Naive B cell (primary cell): ENCODE measurements around the gene GOLGA6L9. TPM values are rescaled to one million over a fixed set of nuclear protein-coding genes. Genes with fewer than 3 reads are reported as not detected.
"Not testable (repeated sequence)": the region's sequence is repeated elsewhere in the genome, so short reads cannot be mapped to it uniquely, and the experiment has no call there.

ENCODE experiments used
- ATAC-seq, 2 donors: fragments of 150-1000 bp; cut with Tn5 transposase; 2 replicates each; pipeline ENCODE4 v1.10.0; 2021; ENCODE audit warnings: low read depth in 2 of 2, mild to moderate bottlenecking in 2 of 2, moderate library complexity in 2 of 2
- DNase-seq: peaks from one replicate; pipeline ENCODE4 v3.0.0; 2022
- H3K27ac Mint-ChIP-seq, 6 donors: one replicate each; pipeline ENCODE4 v1.8.0; 2020 to 2022; ENCODE audit warnings: mild to moderate bottlenecking in 6 of 6, mixed read lengths in 6 of 6, moderate library complexity in 5 of 6, inconsistent platforms in 2 of 6
- H3K27me3 Mint-ChIP-seq, 3 donors: one replicate each; pipeline ENCODE4 v1.8.0; 2021 to 2022; ENCODE audit warnings: mixed read lengths in 3 of 3, mild to moderate bottlenecking in 1 of 3
- H3K36me3 Mint-ChIP-seq, 2 donors: one replicate each; pipeline ENCODE4 v1.8.0; 2020 to 2022; ENCODE audit warnings: mixed read lengths in 2 of 2, inconsistent platforms in 1 of 2, mild to moderate bottlenecking in 1 of 2
- H3K4me1 Mint-ChIP-seq, 3 donors: one replicate each; pipeline ENCODE4 v1.8.0; 2020 to 2022; ENCODE audit warnings: mixed read lengths in 3 of 3, inconsistent platforms in 1 of 3, mild to moderate bottlenecking in 1 of 3, moderate library complexity in 1 of 3
- H3K4me3 Mint-ChIP-seq, 8 donors: one replicate each; pipeline ENCODE4 v1.8.0; 2020 to 2022; ENCODE audit warnings: mild to moderate bottlenecking in 8 of 8, mixed read lengths in 8 of 8, moderate library complexity in 8 of 8, inconsistent platforms in 2 of 8
- H3K9me3 Mint-ChIP-seq, 7 donors: one replicate each; pipeline ENCODE4 v1.8.0; 2020 to 2022; ENCODE audit warnings: mixed read lengths in 7 of 7, mild to moderate bottlenecking in 5 of 7, inconsistent platforms in 2 of 7, moderate library complexity in 1 of 7
- polyA plus RNA-seq, 6 donors: library from polyadenylated mRNA; unstranded; fragments of 300-500 nt; fragmentation: Illumina TruSeq; gene quantifications; one replicate each; pipeline ENCODE4 v1.2.3, GENCODE V29; 2021; ENCODE audit warnings: low read depth in 6 of 6

Gene GOLGA6L9
- polyA plus RNA-seq, 6 donors from 2014 or later, result 0.16 to 0.86 (median 0.48) TPM; not detected in 1

DNA sequence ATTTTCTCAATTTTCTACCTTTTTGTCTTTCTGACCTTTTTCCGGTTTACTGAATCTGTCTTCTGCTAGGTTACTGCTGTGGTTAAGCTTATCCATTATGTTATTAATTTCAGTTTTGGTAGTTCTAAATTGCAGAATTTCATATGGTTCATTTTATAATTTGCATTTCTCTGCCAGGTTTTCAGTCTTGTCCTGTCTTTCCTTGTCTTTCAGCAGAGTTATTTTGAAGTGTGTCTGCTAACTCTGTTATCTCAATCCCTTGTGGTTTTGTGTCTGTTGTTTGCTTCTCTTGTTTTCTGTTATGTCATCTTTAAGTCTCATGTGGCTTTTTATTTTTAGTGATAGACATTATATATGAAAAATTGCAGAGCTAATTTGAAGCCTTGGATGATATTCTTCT is 18.0 kb upstream of the GOLGA6L9 start:
- H3K4me1 Mint-ChIP-seq, ATAC-seq, H3K36me3 Mint-ChIP-seq, DNase-seq, H3K9me3 Mint-ChIP-seq, H3K4me3 Mint-ChIP-seq, H3K27me3 Mint-ChIP-seq: not testable (repeated sequence)
- H3K27ac Mint-ChIP-seq, result peak overlapping the region in 3 of 6 donors; percentile 4 to 43 (median 6)

DNA sequence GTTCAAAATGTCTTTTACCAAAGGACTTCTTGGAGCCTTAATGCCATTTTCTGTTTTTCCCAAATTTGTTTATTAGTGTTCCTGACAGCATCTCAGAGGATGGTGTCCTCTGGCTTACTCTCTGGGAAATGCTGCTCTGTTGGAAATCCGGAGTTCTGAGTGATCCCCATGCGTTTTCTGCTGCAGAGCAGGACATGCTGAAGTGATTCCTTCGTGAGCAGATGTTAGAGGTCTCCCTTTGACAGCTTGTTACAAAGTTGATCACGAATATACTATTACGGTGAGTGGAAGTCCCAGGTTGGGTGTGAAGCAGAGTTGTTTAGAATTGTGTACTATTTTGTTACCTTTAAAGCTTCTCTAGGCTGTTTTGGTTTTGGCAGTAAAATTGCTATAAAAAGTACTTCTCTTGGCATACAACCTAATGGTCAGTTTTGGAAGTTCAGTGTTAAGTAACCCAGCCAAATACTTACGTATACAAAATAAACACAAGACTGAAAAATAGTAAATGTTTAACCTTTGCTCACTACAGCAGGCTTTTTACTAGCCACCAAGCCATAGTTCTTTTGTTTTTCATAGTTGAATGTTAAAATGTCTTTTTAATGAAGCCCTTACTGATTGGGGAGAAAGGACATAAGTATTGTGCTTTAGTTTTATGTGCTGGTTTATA is 15.0 kb upstream of the GOLGA6L9 start:
- not testable (repeated sequence) for H3K4me1 Mint-ChIP-seq, H3K9me3 Mint-ChIP-seq, H3K4me3 Mint-ChIP-seq, DNase-seq, H3K36me3 Mint-ChIP-seq, ATAC-seq, H3K27me3 Mint-ChIP-seq, H3K27ac Mint-ChIP-seq

DNA sequence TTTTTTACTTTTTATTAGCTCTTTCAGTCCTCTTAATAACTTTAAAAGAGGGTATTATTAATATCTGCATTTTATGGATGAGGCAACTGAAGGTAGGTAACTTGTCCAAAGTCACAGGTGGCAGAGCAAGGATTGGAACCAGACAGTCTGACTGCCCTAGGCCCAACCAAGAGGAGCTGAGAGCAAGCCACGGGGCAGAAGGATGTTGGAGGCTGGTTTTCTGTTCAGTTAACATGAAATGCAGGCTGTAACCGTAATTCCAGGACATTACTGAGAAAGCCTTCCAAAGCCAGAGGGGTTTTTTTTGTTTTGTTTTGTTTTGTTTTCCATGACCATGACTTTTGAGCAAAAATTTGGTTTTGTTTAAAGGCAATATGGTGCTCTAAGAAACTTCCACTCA is 9.1 kb upstream of the GOLGA6L9 start:
- not testable (repeated sequence) for H3K4me1 Mint-ChIP-seq, H3K9me3 Mint-ChIP-seq, H3K36me3 Mint-ChIP-seq, DNase-seq, ATAC-seq, H3K27me3 Mint-ChIP-seq, H3K4me3 Mint-ChIP-seq, H3K27ac Mint-ChIP-seq

DNA sequence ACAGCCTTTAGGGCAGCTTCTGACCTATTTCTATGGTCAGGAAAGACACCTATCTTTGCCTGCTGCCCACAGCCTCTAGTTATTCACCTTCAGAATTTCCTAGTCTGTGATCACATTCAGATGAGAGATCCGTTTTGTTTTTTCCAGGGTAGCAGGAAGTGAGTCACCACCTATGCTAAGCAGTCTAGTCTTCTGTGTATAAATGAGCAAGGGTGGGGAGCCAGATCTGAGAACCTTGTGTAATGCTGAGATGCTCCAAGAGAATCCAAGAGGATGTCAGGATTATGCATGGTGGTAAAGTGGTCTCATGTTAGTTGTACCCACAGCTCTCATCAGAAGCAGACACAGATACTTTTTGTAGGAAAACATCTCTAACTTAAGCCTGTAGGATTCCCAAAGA is 8.7 kb upstream of the GOLGA6L9 start:
- not testable (repeated sequence) for H3K36me3 Mint-ChIP-seq, H3K4me1 Mint-ChIP-seq, DNase-seq, ATAC-seq, H3K27ac Mint-ChIP-seq, H3K4me3 Mint-ChIP-seq, H3K9me3 Mint-ChIP-seq, H3K27me3 Mint-ChIP-seq

DNA sequence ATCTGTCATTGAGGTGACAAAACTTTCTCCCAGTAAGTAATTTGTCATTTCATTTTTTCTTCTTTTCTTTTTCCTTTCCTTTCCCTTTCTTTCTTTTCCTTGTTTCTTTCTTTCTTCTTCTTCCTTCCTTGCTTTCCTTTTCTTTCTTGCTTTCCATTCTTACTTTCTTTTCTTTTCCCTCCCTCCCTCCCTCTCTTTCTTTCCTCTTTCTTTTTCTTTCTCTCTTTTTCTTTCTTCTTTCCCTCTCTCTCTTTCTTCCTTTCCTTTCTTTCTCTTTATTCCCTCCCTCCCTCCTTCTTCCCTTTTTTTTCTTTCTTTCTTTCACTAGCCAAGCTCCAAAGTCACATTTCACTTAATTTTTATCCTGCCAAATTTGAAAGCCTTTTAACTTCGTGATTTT is 2.5 kb upstream of the GOLGA6L9 start:
- ATAC-seq, H3K4me3 Mint-ChIP-seq: not testable (repeated sequence)

DNA sequence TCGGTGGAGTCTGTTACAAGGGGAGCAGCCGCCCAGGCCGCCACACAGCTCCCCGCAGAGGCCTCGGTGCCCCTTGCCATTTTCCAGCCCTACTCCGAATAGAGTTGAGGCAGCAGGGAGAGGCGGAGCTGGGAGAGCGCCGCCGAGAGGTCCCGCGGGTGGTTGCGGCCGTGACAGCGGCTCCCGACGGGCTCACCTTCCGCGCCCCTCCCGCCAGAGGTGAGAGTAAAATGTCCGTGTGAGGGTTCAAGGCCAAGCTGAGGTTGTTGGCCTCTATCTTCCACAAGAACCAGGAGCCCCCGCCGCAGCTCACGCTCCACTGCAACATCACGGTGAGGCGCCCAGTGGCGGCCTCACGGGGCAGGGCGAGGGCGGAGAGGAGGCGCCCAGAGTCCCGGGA is 15.8 kb downstream of the GOLGA6L9 start:
- peak; percentile 31 for DNase-seq
- H3K4me3 Mint-ChIP-seq, result peak overlapping the region in 6 of 8 donors; percentile 25 to 73 (median 55)

More for the DNA sequence above, 2.5 kb upstream of the GOLGA6L9 start:
- H3K4me1 Mint-ChIP-seq, DNase-seq, H3K27ac Mint-ChIP-seq, H3K9me3 Mint-ChIP-seq, H3K27me3 Mint-ChIP-seq, H3K36me3 Mint-ChIP-seq: not testable (repeated sequence)

DNA sequence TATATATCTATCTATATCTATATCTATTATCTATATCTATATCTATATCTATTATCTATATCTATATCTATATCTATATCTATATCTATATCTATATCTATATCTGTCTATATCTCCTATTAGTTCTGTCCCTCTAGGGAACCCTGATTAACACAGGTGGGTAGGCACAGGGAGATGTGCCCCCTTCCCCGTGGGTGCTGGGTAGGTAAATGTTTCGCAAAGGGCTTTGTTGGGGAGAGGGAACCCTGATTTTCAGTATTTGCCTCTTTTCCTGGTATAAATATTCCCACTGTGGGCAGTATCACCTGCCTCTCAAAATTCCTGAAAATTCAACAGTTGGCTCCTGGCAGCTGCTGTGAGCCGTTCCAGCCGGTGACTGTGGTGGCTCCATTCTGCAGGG is 27.7 kb downstream of the GOLGA6L9 start:
- H3K4me3 Mint-ChIP-seq, H3K36me3 Mint-ChIP-seq, H3K27ac Mint-ChIP-seq, H3K4me1 Mint-ChIP-seq, DNase-seq, ATAC-seq, H3K27me3 Mint-ChIP-seq, H3K9me3 Mint-ChIP-seq: not testable (repeated sequence)

More for the DNA sequence above, 15.8 kb downstream of the GOLGA6L9 start:
- H3K9me3 Mint-ChIP-seq, ATAC-seq, H3K27ac Mint-ChIP-seq, H3K27me3 Mint-ChIP-seq, H3K36me3 Mint-ChIP-seq, H3K4me1 Mint-ChIP-seq: not testable (repeated sequence)

DNA sequence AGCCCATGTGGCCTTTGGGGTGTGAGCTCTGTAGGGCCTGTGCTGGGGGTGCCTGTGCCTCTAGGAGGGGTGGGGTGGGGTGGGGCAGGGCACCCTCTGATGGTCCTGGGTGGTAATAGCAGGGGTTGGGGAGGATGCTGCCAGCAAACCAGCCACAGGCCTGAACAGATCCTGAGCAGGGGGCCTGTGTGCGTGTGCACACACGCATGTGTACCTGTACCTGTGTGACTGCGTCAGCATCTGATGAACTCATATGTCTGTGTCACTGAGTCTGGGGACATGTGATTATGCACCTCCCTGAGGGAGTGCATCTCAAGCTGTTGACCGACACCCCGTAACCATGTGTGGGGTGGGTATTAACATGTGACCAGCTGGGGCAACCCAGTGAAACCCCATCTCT is 36.0 kb downstream of the GOLGA6L9 start:
- not testable (repeated sequence) for H3K4me1 Mint-ChIP-seq, DNase-seq, ATAC-seq, H3K27ac Mint-ChIP-seq, H3K9me3 Mint-ChIP-seq, H3K4me3 Mint-ChIP-seq, H3K36me3 Mint-ChIP-seq, H3K27me3 Mint-ChIP-seq

DNA sequence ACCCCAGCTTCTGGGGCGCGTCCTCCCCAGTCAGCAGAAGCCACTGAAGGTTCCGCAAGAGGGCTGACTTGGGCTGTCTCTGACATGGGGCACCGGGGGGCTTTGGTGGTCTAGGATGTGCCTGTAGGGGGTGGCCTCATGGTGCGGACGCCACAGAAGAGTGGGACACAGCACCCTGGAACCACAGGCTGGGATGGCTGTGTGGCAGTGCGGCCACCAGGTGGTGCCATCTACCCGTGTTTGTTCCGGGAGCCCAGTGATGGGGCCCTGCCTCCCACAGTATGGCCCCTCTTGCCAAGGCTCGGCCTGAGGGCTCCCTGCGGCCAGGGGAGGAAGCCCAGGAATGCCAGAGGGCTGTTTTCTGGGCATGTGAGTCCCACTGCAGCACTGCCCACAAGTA is 38.6 kb downstream of the GOLGA6L9 start:
- not testable (repeated sequence) for H3K27me3 Mint-ChIP-seq, H3K9me3 Mint-ChIP-seq, H3K36me3 Mint-ChIP-seq

DNA sequence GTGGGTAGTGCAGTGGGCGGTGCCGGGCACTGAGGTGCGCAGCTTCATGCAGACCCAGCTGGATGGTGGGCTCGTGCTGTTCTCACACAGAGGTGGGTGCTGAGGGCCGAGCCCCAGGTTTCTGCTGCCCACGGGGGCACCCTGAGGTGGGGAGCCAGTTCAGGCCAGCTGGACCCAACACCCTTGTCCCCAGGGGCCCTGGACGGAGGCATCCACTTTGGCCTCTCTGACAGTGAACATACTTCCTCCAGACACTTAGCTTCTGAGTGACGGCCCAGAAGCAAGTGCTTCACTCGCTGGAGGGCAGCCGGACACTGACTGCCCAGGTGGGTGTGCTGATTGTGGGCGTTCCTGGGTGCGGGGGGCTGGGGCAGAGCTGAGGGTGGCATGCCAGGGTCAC is 39.8 kb downstream of the GOLGA6L9 start:
- not testable (repeated sequence) for H3K4me3 Mint-ChIP-seq, H3K27me3 Mint-ChIP-seq, ATAC-seq, DNase-seq, H3K4me1 Mint-ChIP-seq, H3K9me3 Mint-ChIP-seq, H3K27ac Mint-ChIP-seq, H3K36me3 Mint-ChIP-seq

More for the DNA sequence above, 38.6 kb downstream of the GOLGA6L9 start:
- not testable (repeated sequence) for H3K27ac Mint-ChIP-seq, DNase-seq, H3K4me1 Mint-ChIP-seq, H3K4me3 Mint-ChIP-seq
- peak; percentile 91 to 98 for ATAC-seq

DNA sequence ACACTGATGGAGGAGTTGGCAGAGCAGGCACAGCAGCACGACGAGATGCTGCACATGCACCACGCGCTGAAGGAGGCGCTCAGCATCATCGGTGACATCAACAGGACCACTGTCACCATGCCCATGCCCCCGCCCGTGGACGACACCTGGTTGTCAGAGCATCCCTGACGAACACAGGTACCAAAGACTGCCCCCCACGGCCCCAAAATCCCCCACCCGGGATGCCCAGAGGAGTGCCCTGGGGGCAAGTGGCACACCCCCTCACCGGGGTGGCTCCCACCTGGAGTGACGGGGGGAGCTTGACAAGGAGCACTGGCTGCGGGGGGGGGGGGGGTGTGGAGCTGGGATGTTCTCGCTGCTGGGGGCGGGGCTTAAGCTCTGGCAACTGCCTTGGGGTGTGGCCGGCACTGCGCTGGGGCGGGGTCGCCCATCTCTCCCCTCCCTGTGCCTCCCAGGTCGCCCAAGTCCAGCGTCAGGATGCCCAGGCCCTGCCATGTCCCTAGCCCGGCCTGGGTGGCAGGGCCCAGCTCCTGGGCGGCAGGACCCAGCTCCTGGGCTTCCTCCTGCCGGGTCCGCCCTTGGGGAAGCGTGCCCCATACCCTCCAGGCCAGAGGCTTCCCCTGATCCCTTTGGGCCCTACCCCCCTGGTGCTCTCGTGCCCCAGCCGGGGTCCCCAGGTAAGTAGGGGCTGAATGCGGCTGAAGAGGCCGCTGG is 42.8 kb downstream of the GOLGA6L9 start:
- H3K36me3 Mint-ChIP-seq, ATAC-seq, H3K9me3 Mint-ChIP-seq, H3K27ac Mint-ChIP-seq, H3K4me1 Mint-ChIP-seq, H3K4me3 Mint-ChIP-seq, DNase-seq, H3K27me3 Mint-ChIP-seq: not testable (repeated sequence)

DNA sequence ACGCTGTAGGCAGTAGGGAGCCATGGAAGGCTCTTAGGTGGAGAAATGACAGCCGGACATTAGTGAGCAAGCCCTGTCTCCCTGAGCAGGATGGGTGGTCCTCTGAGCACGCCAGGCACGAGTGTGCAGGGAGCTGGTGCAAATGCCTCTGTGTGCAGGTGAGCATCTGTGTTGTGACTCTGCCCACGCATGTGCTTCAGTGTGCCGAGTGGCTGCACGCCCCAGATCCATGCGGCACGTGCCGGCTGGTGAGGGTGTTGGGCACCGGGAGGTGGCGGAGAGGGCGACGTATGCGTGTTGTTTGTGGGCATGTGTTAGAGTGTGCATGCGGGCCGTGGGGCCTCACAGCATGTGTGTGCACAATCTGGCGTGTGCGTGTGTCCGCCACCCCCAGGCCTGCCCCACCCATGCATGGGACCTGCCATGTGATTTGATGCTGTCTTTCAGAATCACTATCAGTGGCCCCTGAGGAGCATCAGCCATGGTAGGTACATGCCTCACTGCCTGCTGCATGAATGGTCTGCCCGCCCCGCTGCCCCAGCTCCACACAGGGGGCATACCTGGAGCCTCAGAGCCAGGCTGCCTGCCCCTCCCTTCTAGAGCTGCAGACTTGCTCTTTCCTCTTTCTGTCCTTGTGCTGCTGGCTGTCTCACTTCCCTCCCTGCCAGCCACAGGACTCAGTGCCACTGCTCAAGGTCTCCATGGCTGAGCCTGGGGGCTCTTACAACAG is 45.1 kb downstream of the GOLGA6L9 start:
- DNase-seq, H3K27me3 Mint-ChIP-seq, H3K4me1 Mint-ChIP-seq, H3K4me3 Mint-ChIP-seq, ATAC-seq, H3K36me3 Mint-ChIP-seq, H3K27ac Mint-ChIP-seq, H3K9me3 Mint-ChIP-seq: not testable (repeated sequence)

DNA sequence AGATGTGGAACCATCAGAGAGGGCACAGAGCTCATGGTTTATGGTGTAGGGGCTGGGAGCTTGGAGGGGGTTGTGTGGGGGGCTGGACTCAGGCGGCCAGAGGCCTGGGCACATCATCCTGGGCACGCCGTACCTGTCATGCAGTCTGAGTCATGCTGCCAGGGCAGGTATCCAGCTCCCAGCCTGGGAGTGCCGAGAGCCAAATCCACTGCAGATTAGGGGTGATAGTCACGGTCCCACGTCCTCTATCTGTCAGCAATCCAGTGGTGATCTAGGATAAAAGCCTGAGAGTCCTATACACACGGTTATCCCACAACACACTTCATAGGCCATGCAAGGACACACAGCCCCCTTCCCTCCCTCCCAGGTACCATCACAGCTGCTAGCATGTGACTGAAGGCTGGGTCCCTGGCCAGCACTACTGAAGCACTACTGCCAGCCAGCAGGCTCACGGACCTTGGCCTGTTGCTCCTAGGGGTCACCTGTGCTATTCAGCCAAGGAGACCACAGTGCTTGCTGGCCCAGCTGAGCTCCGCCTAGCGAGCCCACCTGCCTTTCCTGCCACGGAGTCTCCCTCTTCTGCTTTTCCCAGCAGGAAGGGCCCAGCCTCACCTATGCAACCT is 45.8 kb downstream of the GOLGA6L9 start:
- not testable (repeated sequence) for H3K36me3 Mint-ChIP-seq, H3K4me3 Mint-ChIP-seq, H3K27me3 Mint-ChIP-seq, H3K4me1 Mint-ChIP-seq, DNase-seq, H3K9me3 Mint-ChIP-seq, H3K27ac Mint-ChIP-seq, ATAC-seq
